ENCODE measurements around the gene KRT31.
"Not testable (repeated sequence)": the region's sequence is repeated elsewhere in the genome, so short reads cannot be mapped to it uniquely, and the experiment has no call there.

The KRT31 gene

DNA sequence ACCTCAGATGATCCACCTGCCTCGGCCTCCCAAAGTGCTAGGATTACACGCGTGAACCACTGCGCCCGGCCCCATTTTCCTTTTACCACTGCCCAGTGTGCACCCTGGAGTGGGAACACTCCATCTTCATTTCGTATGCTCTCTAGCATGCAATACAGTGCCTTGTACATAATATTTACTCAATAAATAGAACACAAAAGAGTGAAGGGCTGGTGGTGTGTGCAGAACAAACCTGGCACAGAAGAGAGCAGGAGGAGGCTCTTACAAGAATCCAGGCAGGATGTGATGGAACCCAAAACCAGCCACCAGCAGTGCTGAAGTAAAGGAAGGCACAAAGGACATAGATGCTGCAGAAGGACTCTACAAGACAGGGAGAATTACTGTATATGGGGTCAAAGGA, 19.7 kb upstream of the KRT31 start:
- no peak for DNase-seq

DNA sequence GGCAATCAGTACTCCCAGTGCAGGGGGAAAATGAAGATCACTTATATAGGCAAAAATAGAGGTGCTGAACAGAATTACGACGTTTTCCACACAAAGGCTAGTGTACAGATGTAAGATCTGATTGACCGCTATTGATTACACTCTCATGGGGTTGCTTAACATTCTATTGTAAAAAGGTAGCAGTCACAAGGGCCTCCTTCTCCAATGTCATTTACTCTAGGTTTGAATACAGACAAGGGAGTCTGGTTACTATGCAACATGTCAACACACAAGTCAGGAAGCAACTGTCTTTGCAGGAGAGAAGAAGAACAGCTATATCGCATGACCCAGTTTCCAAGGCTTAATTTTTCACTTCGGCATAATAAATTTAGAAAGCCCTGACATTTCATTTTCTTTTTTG, 19.1 kb upstream of the KRT31 start:
- DNase-seq = no peak

DNA sequence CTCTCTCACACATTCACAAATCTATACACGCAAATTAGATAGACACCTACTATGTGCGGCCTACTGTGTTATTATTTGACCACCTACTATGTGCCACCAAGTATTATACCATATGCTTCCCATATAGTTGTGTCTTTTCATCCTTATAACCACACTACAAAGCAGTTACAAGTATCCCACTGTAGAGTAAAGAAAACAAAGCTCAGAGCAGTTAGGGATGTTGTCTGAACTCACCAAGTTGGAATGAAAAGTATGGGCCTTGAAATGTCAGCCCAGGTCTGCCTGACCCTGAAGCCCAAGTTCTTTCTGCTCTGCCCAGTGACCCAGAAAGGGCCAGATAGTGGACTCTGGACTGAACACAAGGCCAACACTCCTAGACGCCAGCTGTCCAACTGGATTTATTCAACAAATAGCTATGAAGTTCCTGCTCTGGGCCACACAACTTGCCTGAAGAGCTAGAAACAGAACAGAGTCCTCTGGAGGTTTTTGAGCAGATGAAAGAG, 18.5 kb upstream of the KRT31 start:
- DNase-seq = no peak

DNA sequence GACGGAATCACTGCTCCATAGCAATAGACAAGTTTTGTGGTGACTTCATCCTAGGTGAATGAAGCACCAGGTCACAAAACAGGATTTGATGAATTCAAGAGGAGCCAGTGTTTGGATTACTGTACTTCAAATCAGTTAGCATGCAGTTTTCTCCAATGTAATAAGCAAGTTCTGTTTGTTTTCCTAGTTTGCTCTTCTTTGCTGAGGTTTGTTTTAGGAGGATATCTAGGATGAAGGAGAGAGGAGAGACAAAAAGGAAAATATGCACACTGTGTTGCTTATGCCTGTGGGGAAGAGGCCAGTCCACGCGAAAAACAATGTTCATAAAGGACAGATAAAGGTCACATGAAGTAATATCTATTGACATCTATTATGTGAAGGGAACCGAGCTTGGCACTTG, 18.0 kb upstream of the KRT31 start:
- no peak for DNase-seq

DNA sequence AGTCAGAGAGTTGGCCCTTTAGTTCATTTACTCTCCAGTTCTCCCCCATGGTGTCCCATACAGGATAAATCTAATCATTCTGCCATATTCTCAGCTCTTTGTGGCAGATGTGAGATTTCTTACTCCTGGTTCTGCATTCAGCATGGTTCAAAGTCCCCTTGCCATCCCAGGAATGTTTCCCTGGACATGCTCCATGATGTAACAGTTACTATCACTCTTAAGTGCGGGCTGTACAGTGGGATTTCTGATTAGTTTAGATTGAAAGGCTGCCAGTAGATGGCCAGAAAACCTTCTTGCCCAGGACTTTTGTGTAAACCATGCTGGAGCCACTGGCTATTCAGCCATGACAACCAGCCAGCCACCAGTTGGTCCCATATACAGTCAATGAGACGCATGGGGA, 16.6 kb upstream of the KRT31 start:
- no peak for DNase-seq

DNA sequence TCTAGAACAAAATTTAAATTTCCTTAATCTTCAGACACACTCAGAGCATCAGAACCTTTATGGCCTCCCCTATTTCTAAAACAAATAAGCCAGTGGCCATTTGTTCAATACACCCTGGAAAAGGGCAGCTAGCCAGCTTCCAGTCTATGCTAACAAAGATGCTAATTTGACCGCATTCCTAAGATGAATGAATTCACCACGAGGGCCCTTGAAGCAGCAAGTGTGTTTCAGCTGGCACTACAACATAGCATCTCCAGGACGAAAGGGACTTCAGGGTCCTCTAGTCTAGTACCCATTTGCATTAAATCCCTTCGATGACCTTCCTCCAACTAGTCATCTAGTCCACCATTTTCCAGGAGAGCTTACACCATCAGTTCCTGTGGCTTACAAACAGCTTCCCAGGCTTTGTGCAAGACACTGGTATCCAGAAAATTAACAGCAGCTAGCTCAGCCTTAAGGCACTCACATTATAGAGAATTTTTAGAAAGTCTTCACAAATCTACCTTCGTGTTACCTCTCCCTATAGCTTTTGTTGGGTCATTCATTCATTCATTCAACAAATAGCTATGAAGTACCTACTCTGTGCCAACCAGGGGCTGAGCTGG, 16.0 kb upstream of the KRT31 start:
- no peak for DNase-seq

DNA sequence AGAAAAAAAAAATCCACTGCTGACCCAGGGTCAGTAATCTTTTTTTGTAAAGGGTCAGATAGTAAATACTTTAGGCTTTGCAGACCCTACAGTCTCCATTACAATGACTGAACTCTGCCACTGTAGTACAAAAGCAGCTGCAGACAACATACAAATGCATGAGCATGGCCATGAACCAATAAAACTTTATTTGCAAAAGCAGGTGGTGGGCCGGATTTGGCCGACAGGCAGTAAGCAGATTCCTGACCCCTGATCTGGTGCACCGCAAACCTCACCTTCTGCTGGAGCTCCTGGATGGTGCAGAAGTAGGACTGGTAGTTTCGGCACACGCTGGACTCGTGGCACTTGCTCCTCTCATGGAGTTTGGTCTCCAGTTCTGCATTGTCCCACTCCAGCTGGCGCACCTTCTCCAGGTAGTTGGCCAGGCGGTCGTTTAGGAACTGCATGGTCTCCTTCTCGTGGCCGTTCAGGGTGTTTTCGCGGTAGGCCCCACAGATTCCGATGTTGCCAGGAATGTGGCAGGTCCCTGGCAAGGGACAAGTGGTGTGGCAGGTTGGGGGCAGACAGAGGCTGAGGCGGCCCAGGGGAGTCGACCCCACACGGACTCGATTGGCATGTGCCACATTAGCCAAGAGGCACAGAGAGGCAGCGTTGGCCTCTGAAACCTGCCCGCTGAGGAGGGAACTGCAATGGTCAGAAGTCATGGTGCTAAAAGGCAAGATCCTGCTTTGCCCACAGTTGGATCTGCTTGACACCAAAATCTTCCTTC, 13.8 kb upstream of the KRT31 start:
- no peak for DNase-seq

DNA sequence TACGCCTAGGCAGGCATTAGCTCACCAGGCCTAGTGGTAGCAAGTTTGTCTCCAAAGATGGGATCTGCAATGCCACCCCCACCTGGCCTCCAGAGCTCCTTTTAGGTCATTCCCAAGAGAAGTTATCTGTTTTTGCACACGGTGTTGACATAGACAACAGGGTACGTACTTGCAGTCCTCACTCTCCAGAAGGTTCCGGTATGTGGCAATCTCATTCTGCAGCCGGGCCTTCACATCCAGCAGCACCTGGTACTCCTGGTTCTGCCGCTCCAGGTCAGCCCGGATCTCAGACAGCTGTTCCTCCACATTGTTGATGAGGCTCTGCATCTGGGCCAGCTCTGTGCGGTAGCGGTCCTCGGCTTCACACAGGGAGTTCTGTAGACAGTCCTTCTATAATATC, 9.8 kb upstream of the KRT31 start:
- DNase-seq = no peak

DNA sequence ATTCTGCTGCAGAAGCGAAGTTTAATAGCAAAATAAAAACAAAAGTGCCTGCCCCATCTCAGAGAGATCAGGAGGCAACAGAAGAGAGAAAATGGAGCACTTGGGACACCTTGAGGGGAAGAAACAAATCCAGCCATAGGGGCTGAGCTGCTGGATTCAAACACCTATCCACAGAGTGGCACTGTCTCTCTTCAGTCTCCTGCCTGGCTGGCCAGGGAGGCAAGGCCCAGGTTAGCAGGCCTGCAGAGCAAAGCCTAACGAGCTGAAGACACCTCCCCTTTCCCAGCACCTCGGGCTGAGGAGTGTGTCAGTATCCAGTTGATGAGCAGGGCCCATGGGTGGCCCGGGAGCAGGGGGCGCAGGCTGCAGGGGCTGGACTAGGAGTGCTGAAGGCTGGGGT, 8.8 kb upstream of the KRT31 start:
- no peak for DNase-seq

DNA sequence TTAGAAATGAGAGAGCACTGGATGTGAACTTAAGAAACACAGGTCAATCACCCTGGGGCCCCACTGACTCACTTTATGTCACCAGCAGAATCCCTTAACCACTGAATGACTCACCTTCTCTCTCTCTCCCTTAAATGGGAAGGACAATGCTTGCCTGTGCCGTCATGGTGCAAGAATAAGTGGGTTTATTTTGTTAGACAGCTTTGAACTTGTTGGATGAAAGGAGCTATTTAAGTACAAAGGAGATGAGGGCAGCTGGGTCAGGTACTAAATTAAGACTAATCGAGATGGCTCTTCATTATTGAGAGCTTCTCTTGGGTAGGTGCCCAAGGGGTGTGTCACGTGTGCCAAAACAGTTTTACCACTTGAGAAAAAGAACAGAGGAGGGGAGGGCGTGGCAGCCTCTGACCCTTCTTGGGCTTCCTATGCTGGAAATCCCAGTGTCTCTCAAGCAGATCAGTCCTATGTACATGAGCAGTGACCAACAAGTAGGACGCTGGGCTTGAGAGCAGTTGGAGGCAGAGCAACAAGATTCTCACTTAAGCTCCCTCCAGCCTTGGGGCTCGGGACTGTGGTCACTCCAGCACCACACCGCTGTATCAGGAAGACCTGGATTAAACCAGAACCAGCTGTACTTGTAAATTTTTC, 6.7 kb upstream of the KRT31 start:
- no peak for DNase-seq

DNA sequence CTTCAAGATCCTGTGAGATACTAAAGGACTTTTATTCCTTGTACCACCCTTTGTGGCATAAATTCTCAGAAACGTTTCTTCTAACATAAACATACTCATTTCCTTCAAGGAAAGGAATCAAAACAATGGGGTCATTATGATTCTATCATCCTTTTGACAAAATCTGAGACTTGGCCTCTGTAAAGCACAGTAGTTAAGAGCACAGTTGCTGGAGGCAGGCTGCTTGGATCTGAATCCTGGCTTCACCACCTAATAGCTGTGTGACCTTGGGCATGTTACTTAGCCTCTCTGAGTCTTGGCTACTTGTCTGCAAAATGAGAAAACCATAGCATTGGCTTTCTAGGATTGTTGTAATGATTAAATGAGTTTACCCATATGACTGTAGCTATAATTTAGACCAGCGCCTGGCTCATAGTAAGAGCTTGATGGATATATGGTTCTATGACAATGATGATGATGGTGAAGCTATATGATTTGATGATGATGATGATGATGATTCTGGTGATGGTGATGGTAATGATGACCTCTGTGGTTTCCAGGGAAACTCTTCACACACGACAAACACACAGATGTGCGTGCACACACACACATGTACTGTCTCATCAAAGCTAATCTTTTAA, 6.1 kb upstream of the KRT31 start:
- no peak for DNase-seq

DNA sequence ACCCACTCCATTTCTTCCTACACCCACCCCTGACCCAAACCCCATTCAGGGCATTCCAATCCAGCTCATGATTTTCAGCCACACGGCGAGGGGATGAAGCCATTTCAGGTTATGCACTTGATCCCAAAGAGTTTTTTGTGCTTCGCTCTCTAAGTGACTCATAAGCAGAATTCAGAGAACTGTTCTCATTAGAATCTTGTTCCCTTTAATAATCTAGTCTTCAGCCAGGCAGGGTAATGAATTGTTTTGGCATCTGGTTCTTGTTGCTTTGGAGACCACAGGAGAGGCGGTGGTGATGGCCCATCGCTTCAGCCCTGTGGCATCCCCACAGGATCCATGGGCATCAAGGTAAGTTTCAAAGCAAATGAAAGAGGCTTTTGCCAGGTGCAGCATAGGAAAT, 4.8 kb upstream of the KRT31 start:
- no peak for DNase-seq

DNA sequence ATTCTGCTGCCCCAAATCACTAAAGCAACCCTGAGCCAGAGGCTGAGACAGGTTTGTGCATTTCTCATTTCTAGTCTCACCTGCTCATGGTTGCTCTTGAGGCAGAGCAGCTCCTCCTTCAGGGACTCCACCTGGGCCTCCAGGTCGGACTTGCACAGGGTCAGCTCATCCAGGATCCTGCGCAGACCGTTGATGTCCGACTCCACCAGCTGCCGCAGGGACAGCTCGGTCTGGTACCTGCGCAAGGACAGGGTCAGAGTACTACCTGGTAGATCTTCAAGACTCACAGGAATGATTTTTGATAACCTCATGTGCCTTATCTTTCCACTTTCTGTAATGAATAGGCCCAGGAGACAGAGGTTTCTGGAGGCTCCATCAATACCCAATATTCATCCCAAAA, 1.1 kb downstream of the KRT31 start:
- no peak for DNase-seq

DNA sequence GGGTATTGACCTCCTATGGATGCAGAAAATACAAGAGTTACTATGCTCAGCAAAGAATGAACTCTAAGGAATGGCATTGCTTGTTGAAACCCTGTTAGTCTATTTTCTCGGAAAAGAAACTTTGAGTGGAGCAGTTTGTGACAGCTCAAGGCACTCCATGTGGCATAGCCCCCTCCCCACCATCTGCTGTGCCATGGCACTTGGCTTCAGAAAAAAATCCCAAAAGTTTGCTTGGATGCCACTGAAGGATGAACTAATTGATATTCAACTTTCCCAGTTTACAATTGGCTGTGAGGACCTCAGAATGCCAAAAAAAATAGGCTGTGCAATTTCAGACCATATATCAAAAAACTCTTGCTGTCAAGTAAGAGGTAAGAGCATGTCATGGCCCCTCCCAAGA, 1.8 kb downstream of the KRT31 start:
- DNase-seq = no peak

DNA sequence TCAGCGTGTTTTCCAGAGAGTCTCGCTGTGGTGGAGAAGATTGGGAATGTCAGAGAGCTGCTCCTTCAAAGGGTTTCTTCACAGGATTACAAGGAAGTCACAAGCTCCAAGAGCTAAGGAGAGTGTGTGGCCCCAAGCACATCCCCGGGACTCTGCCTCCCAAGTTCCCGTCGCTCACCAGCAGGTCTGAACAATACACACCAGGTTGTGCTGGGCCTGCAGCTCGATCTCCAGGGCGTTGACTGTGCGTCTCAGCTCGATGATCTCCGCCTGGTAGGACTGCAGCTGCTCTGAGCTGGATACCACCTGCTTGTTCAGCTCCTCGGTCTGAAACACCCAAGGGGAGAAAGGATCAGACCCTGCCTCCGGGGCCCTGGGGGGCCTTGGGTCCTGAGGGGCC, 2.4 kb downstream of the KRT31 start:
- not testable (repeated sequence) for DNase-seq

DNA sequence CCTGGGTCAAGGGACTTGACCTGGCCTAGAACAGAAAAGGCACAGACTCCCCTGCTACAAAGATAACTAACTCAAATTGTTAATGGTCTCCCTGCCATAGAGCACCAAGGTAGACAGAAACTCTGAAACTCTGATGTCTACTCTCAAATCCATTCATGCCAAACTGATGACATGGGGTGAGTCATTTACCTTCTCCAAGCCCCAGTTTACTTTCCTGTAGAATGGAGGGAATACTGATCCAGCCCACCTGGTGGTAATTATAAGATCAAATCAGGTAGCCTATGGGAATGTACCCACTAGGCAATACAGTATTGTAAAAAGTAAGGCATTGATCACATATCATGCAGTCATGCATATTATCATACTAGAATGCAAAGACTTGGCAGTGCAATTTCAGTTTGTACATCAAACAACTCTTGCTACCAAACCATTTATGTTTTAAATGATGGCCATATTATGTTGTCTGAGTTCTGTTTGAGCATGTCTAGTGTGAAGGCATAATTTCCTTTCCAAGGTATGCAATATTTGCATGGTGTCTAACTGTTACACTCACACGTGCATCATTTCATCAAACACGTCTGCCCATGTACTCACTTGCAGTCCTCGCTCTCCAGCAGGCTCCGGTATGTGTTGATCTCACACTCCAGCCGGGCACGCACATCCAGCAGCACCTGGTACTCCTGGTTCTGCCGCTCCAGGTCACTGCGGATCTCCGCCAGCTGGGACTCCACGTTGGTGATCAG, 3.0 kb downstream of the KRT31 start:
- DNase-seq = no peak

DNA sequence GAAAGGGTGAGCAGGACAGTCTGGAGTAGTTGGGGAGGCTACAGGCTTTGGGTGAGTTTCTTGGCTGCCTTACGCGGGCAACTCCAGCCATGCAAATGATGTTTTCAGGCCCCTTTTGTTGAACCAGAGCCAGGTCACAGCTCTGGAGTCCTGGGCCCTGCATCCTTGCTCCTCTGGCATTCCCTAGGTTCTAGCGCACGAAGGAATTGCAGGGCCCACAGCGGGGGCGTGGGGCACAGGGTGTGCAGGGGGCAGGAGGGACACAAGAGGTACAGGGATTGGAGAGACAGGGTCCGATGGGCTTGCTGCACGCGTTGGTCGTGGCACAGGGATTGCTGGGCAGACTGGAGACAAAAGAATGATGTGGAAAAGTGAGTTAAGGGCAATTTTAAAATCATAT, 3.6 kb downstream of the KRT31 start:
- no peak for DNase-seq

DNA sequence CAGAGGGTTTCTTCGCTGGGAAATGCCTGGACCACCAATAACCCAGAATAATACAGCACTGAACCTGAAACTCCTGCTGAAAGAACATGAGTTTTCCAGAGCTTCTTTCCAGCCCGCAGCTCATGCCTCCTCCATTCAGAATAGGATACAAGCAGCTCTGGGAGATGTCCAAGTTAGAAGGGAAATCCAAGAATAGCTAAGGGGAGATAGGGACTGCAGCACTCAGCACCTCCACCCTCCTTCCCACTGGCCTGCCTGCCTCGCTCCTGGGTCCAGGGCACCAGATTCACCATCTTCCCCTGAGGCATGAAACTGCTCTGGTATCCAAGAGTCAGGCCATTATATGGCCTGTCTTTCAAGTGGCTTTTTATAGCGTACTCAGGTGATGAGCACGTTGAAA, 4.1 kb downstream of the KRT31 start:
- DNase-seq = no peak

DNA sequence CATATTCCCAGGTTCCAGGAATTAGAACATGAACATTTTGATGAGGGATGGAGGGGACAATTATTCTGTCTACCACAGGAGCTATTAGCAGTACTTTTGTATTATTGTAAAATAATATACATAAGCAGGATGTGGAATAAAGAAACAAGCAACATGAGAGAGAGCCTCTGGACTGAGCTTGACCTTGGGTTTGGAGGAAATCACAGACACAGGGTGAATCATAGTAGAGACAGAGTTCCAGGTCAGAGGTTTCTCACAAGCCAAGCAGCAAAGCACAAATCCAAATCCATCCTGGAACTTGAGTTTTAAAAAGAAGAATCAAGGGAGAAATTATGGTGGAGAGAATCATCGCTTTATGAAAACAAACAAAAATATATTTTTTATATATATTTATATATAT, 5.1 kb downstream of the KRT31 start:
- DNase-seq = no peak

DNA sequence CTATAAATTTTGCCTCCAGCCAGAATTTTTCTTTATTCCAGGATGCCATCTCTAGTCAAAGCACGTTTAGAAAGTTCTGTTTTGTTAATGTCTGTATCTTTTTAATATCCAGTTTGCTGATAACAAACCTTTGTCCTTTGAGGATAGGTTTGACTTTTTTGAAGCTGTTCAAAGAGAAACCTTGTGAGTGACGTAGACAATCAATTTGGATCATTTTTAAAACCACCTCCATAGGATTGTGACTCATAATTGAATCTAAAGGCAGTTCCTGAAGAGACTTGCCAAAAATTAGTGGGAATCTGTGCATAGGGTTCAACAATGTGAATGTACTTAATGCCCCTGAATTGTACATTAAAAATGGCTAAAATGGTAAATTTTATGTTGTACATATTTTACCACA, 5.9 kb downstream of the KRT31 start:
- DNase-seq = no peak

DNA sequence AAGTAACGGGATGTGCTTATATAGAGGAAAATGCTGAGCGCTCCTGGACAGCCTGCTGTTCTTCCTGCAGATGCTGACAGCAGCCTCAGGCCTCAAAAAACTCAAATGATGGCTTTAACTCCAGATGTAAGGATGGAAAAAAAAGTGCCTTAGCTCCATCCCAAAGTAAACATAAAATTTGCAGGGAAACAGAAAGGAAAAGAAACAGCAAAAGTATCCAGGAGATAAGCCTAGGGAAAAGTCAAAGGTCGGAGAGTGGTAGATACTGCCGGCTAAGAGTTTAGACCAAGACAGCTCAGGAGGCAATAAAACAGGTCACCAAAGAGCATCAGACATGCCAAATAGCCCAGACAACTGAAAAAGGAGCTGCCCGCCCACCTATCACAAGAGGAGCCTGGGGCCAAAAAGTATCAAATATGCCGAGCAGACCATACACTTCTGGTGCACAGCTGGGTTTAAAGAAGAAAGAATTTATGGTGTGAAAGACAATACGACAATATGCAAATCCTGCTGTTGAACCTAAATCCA, 6.9 kb downstream of the KRT31 start:
- no peak for DNase-seq

DNA sequence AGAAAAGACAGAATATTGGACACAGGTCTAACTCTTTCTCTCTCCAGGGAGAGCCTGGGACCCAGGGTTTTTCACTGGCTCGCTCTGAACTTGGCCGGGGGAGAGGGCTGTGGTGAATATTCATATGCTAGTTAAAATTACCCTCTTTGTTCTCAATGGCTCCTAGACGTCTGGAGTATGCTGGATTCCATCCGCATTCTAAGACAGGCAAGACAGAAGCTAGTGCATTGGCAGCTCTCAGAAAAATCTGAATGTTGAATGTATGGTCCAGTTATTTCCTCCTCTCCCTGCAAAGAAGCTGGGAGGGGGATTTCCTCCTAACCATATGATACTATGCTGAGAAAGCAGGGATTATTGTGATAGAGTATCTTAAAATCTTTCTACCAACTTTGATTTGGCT, 9.7 kb downstream of the KRT31 start:
- DNase-seq = no peak

DNA sequence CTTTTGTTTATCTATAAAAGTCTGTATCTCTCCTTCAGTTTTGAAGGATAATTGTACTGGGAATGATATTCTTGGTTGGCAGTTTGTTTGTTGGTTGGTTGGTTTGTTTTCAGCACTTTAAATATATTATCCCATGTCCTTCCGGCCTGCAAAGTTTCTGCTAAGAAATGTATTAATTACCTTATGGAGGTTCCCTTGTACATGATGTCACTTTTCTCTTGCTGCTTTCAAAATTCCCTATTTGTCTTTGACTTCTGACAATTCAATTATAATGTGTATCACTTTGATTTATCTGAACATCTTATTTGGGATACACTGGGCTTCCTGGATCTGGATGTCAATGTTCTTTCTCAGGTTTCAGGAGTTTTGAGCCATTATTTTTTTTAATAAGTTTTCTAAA, 11.2 kb downstream of the KRT31 start:
- no peak for DNase-seq

Measured in hematopoietic multipotent progenitor cell treated with erythropoietin and hydrocortisone succinate and interleukin-3 and kit ligand, for 6 days (in vitro differentiated cells).